Fibroblast of the aortic adventitia (primary cell): ENCODE data around the gene ZNF500. TPM values are rescaled to one million over a fixed set of nuclear protein-coding genes. Genes with fewer than 3 reads are reported as not detected.
A peak's percentile ranks its signal among the peaks of the same experiment; 100 is the strongest.
"Not testable (repeated sequence)": the region's sequence is repeated elsewhere in the genome, so short reads cannot be mapped to it uniquely, and the experiment has no call there.

Experiments used
- DNase-seq: peaks from one replicate; pipeline ENCODE4 v3.0.0-alpha.2; 2010; ENCODE audit warnings: low read depth
- H3K4me3 ChIP-seq: 2 replicates; pipeline ENCODE4 v1.5.1; 2011; ENCODE audit warnings: low read depth, mild to moderate bottlenecking, control low read depth, low read length, moderate library complexity
- CTCF ChIP-seq: IDR thresholded peaks from 2 replicates; pipeline ENCODE4 v1.5.1; 2011; ENCODE audit warnings: mild to moderate bottlenecking, low read length, control low read depth, inconsistent platforms; ENCODE audit not compliant: insufficient read depth
- total RNA-seq: library from RNA; depleted of rRNA; stranded (reverse); fragments of >200 nt; gene quantifications from 2 replicates; pipeline ENCODE4 v1.2.3, GENCODE V29; 2012; ENCODE audit warnings: low replicate concordance

ZNF500 gene
- total RNA-seq, 1 donor: 8.3 TPM

GRCh38 chr16:4744555-4745273, 22.2 kb downstream of the ZNF500 start:
- no peak for DNase-seq
- TF ChIP-seq CTCF: no peak

GRCh38 chr16:4743226-4743878, 23.6 kb downstream of the ZNF500 start:
- TF ChIP-seq CTCF: no peak
- DNase-seq: no peak
- H3K4me3 ChIP-seq: no peak overlapping the region

More at GRCh38 chr16:4744555-4745273, 22.2 kb downstream of the ZNF500 start:
- H3K4me3 ChIP-seq: no peak overlapping the region

- not testable (repeated sequence) for DNase-seq, H3K4me3 ChIP-seq
Observed at GRCh38 chr16:4738370-4738769, 28.6 kb downstream of the ZNF500 start.

GRCh38 chr16:4737545-4737944, 29.4 kb downstream of the ZNF500 start:
- no peak for DNase-seq
- no peak for TF ChIP-seq CTCF
- H3K4me3 ChIP-seq: no peak overlapping the region

- no peak overlapping the region for H3K4me3 ChIP-seq
- no peak for DNase-seq
- no peak for TF ChIP-seq CTCF
Observed at GRCh38 chr16:4736546-4736945, 30.4 kb downstream of the ZNF500 start.

- peak overlapping the region; percentile 93 for H3K4me3 ChIP-seq
- TF ChIP-seq CTCF: no peak
- peak; percentile 75 for DNase-seq
Observed at GRCh38 chr16:4734730-4735535, 32.0 kb downstream of the ZNF500 start.
